Upper lobe of right lung (tissue), 1 donor: ENCODE data around the gene PRAMEF4. TPM values are rescaled to one million over a fixed set of nuclear protein-coding genes. Genes with fewer than 3 reads are reported as not detected.
A peak's percentile ranks its signal among the peaks of the same experiment; 100 is the strongest.
"Not testable (repeated sequence)": the region's sequence is repeated elsewhere in the genome, so short reads cannot be mapped to it uniquely, and the experiment has no call there.

Source experiments
- ATAC-seq: fragments of 200-7000 bp; cut with Tn5 transposase; one replicate; pipeline ENCODE4 v1.9.1; 2020; ENCODE audit warnings: mild to moderate bottlenecking, moderate library complexity
- DNase-seq: peaks from one replicate; pipeline ENCODE4 v3.0.0-alpha.2; 2020
- H3K27ac ChIP-seq: fragments of 200-600 bp; one replicate; pipeline ENCODE4 v1.8.0; 2022
- H3K27me3 ChIP-seq: fragments of 200-600 bp; one replicate; pipeline ENCODE4 v1.8.0; 2022; ENCODE audit warnings: mild to moderate bottlenecking
- H3K36me3 ChIP-seq: fragments of 200-600 bp; one replicate; pipeline ENCODE4 v1.8.0; 2022
- H3K4me1 ChIP-seq: fragments of 200-600 bp; one replicate; pipeline ENCODE4 v1.8.0; 2022
- H3K4me3 ChIP-seq: fragments of 200-600 bp; one replicate; pipeline ENCODE4 v1.8.0; 2022; ENCODE audit warnings: mild to moderate bottlenecking
- H3K9me3 ChIP-seq: fragments of 200-600 bp; one replicate; pipeline ENCODE4 v1.8.0; 2022
- intact Hi-C: fragments of 100-400 bp; cut with DNase I; formaldehyde crosslinking; loops from one replicate; pipeline ENCODE4 v1.11.0; 2022
- long read RNA-seq: library from polyadenylated mRNA; unstranded; transcript quantifications from one replicate; pipeline ENCODE4 v2.0.0, GENCODE V29; 2021
- total RNA-seq: library from RNA; stranded (reverse); fragmentation: NEBNext Ultra II Directional; extraction: Animal tissue kit (Norgen Biotek cat#: 25700); gene quantifications from one replicate; pipeline ENCODE4 v1.2.1, GENCODE V29; 2021
- donor health status: DM: no; HTN: yes; CAD: no; lungs with severe emphysema.

Gene PRAMEF4
- not detected for total RNA-seq
- long read RNA-seq: 0 reads

DNA sequence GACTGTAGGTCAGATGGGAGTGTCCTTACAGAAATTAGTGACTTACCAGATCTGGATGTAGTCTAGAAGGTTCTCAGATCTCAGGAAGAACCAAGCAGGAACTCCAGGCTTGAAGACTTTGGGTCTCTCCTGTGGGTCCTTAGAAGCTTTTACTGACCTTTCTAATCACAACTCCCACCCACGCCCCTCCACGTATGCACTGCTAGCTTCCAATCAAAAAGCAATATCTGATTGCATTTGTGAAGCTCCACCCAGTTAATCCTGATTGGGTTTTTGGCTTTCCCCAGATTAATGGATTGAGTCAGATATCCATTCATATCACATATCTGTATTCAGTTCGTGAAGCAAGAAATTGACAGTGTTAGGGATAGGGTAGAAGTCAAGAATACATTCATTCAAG is at the start of gene PRAMEF4:
PRAMEF4 (minus strand) TSS at position 101 of the 400 bp plus-strand sequence. CDS start 2,807 bp downstream, outside the sequence.
- H3K36me3 ChIP-seq, H3K4me3 ChIP-seq, ATAC-seq, H3K9me3 ChIP-seq, H3K27me3 ChIP-seq, H3K4me1 ChIP-seq, intact Hi-C loops, DNase-seq, H3K27ac ChIP-seq: not testable (repeated sequence)

DNA sequence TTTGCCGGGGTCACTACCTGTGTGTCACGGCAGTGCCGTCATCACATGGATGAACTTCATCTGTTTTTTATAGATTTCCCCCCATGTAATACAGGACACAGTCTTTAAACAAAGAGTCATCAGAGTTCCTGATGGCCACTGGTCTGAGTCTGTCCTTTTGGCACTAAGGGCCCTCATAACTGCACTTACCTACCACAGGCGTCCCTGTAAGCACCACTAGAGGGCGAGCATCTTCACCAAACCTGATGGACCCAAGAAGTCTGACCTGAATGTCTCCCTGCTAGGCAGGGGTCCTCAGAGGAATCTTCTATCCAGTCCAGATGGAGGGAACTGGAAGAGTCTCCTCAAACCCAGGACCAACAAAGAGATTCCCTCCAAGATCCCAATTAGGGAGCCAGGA is 38.4 kb upstream of the PRAMEF4 start:
- DNase-seq, H3K27ac ChIP-seq, H3K9me3 ChIP-seq, H3K36me3 ChIP-seq, H3K4me3 ChIP-seq, intact Hi-C loops, H3K27me3 ChIP-seq, H3K4me1 ChIP-seq: not testable (repeated sequence)
- ATAC-seq: peak; percentile 54

DNA sequence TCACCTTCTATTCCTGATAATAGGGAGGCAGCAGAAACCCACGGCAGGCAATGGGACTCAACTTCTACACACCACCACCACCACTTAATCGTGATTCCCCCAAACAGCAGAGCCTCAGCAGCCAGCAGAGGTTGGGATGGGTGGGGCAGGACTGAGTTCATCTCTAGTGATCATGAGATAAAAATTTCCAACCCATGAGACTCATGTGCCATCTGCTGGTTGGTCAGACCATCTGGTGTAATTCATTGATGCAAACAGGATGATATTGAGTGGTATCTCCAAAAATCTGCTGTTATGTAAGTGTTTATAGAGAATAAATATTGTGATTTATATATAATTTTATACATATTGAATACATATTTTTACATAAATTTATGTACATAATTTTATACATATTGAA is 35.7 kb upstream of the PRAMEF4 start:
- intact Hi-C loops, H3K4me1 ChIP-seq, H3K27ac ChIP-seq, DNase-seq, H3K4me3 ChIP-seq, H3K27me3 ChIP-seq, H3K36me3 ChIP-seq, ATAC-seq, H3K9me3 ChIP-seq: not testable (repeated sequence)

DNA sequence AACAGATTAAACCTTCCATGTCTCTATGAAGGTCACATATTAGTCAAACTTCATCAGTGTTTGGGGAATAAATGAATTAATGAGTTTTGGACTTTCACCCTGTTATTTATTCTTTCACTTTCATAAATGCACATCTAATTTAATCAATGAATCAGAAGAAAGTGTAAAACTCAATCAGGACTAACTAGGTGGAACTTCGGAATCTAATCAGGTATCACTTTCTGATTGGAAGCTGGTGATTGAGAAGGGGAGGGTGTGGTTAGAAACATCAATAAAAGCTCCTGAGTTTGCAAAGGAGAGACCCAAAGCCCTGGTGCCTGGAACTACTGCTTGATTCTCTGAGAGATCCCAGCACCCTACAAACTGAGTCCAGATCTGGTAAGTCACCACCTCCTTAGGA is 30.3 kb upstream of the PRAMEF4 start, which contains the start of gene PRAMEF7:
PRAMEF7 (plus strand) TSS at position 301 of the 400 bp plus-strand sequence. CDS start 1,083 bp downstream, outside the sequence.
- H3K27ac ChIP-seq, H3K9me3 ChIP-seq, ATAC-seq, H3K4me1 ChIP-seq, intact Hi-C loops, DNase-seq, H3K27me3 ChIP-seq, H3K4me3 ChIP-seq, H3K36me3 ChIP-seq: not testable (repeated sequence)

DNA sequence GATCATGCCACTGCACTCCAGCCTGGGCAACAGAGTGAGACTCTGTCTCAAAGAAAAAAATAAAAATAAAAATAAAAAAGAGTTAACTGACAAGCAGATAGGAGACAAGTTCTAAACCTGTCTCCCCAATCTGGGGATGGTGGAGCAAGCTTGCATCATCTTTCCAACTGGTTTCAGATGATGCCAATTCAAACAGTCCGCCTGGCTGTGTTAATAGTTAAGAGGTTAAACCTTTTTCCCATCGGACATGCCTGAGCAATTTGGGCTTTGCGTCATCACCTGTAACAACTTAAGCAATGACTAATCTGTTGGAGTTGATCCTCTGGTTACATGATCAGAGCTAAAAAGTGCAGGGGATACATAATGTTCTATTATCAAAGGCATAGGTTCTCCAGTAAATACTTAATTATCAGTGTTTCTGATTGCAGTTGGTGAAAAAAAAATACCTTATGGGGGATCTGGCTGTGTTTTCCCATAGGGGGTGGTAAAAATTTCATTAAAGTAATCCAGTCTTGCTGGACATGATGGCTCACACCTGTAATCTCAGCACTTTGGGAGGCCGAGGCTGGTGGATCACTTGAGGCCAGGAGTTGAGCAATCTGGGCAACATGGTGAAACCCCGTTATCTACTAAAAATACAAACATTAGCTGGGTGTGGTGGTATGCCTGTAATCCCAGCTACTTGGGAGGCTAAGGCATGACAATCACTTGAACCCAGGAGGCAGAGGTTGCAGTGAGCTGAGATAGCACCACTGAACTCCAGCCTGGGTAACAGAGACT is 18.0 kb upstream of the PRAMEF4 start:
- DNase-seq, H3K4me1 ChIP-seq, H3K27ac ChIP-seq, H3K4me3 ChIP-seq, H3K27me3 ChIP-seq, intact Hi-C loops, ATAC-seq, H3K36me3 ChIP-seq, H3K9me3 ChIP-seq: not testable (repeated sequence)

GRCh38 chr1:12899186-12899585 is 13.2 kb upstream of the PRAMEF4 start:
- H3K4me1 ChIP-seq, H3K4me3 ChIP-seq, ATAC-seq, H3K27me3 ChIP-seq, intact Hi-C loops, H3K36me3 ChIP-seq, H3K9me3 ChIP-seq, H3K27ac ChIP-seq, DNase-seq: not testable (repeated sequence)

- H3K9me3 ChIP-seq, H3K4me3 ChIP-seq, ATAC-seq, DNase-seq, H3K27ac ChIP-seq, intact Hi-C loops, H3K4me1 ChIP-seq, H3K27me3 ChIP-seq, H3K36me3 ChIP-seq: not testable (repeated sequence)
These were observed 12.2 kb upstream of the PRAMEF4 start, which contains the start of gene PRAMEF10 for GRCh38 chr1:12898170-12898569. Gene PRAMEF10 (minus strand): TSS chr1:12898270. CDS start chr1:12895847, 2,423 bp downstream.

DNA sequence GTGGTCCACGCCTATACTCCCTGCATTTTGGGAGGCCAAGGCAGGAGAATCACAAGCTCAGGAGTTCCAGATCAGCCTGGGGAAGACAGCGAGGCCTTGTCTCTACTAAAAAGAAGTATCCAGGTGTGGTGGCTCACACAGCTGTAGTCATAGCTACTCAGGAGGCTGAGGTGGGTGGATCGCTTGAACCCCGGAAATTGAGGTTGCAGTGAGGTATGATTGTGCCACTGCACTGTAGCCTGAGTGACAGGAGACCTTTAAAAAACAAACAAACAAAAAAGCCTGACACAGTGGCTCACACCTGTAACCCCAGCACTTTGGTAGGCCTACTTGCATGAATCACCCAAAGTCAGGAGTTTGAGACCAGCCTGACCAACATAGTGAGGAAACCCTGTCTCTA is 7.5 kb downstream of the PRAMEF4 start:
- DNase-seq, H3K4me3 ChIP-seq, intact Hi-C loops, H3K9me3 ChIP-seq, H3K4me1 ChIP-seq, ATAC-seq, H3K36me3 ChIP-seq, H3K27ac ChIP-seq, H3K27me3 ChIP-seq: not testable (repeated sequence)

GRCh38 chr1:12863131-12863880 is 22.7 kb downstream of the PRAMEF4 start:
- H3K4me3 ChIP-seq, H3K36me3 ChIP-seq, H3K4me1 ChIP-seq, DNase-seq, H3K27ac ChIP-seq, intact Hi-C loops, ATAC-seq, H3K27me3 ChIP-seq, H3K9me3 ChIP-seq: not testable (repeated sequence)

GRCh38 chr1:12856786-12857185 is 29.2 kb downstream of the PRAMEF4 start, which contains the start of gene PRAMEF2:
Gene PRAMEF2 (plus strand): TSS chr1:12857086. CDS start chr1:12859010, 1,924 bp downstream.
- H3K36me3 ChIP-seq, intact Hi-C loops, H3K27me3 ChIP-seq, H3K9me3 ChIP-seq, DNase-seq, ATAC-seq, H3K4me3 ChIP-seq, H3K4me1 ChIP-seq, H3K27ac ChIP-seq: not testable (repeated sequence)
